ENCODE data around the gene AASS. TPM values are rescaled to one million over a fixed set of nuclear protein-coding genes. Genes with fewer than 3 reads are reported as not detected.

AASS gene
- total RNA-seq, 1 donor: 20.8 TPM

- H3K4me3 ChIP-seq (ENCODE audit: low read depth, low read length): no peak overlapping the region
- peak; percentile 59 for DNase-seq (ENCODE audit: low read depth)
- TF ChIP-seq, protein P1, sequence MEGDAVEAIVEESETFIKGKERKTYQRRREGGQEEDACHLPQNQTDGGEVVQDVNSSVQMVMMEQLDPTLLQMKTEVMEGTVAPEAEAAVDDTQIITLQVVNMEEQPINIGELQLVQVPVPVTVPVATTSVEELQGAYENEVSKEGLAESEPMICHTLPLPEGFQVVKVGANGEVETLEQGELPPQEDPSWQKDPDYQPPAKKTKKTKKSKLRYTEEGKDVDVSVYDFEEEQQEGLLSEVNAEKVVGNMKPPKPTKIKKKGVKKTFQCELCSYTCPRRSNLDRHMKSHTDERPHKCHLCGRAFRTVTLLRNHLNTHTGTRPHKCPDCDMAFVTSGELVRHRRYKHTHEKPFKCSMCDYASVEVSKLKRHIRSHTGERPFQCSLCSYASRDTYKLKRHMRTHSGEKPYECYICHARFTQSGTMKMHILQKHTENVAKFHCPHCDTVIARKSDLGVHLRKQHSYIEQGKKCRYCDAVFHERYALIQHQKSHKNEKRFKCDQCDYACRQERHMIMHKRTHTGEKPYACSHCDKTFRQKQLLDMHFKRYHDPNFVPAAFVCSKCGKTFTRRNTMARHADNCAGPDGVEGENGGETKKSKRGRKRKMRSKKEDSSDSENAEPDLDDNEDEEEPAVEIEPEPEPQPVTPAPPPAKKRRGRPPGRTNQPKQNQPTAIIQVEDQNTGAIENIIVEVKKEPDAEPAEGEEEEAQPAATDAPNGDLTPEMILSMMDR (IDR thresholded peaks at IDR 0.05; ENCODE audit: insufficient read depth, low read length): no peak
Measured at GRCh38 chr7:122161628-122162027, 17.6 kb upstream of the AASS start.

GRCh38 chr7:122155566-122155965 lies 11.5 kb upstream of the AASS start:
- H3K4me3 ChIP-seq (ENCODE audit: low read depth, low read length): no peak overlapping the region
- TF ChIP-seq, protein P1 (IDR thresholded peaks at IDR 0.05; ENCODE audit: insufficient read depth, low read length): no peak
- DNase-seq (ENCODE audit: low read depth): peak; percentile 44

DNA sequence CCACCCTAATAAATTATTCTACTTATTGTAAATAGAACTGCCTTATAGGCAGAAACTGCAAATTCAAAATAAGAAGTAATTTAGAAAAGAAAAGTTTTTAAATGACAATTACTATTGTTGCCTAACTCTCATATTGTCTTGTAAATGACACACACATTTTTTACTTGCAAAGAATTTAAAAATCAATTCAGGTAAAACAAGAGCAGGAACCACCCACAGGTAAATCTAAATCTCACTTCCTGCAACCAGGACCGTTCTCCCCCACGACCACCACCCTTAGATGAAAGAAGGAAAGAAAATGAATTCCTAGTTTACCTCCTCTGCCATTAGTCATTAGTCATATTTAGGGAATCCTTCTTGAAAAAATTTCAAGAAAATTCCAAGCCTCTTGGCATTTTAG lies 4.8 kb upstream of the AASS start:
- H3K4me3 ChIP-seq (ENCODE audit: low read depth, low read length): no peak overlapping the region
- no peak for DNase-seq (ENCODE audit: low read depth)
- TF ChIP-seq, protein P1 (IDR thresholded peaks at IDR 0.05; ENCODE audit: insufficient read depth, low read length): no peak

GRCh38 chr7:122148081-122148480 lies 4.0 kb upstream of the AASS start:
- TF ChIP-seq, protein P1 (IDR thresholded peaks at IDR 0.05; ENCODE audit: insufficient read depth, low read length): no peak
- DNase-seq (ENCODE audit: low read depth): no peak
- H3K4me3 ChIP-seq (ENCODE audit: low read depth, low read length): no peak overlapping the region

DNA sequence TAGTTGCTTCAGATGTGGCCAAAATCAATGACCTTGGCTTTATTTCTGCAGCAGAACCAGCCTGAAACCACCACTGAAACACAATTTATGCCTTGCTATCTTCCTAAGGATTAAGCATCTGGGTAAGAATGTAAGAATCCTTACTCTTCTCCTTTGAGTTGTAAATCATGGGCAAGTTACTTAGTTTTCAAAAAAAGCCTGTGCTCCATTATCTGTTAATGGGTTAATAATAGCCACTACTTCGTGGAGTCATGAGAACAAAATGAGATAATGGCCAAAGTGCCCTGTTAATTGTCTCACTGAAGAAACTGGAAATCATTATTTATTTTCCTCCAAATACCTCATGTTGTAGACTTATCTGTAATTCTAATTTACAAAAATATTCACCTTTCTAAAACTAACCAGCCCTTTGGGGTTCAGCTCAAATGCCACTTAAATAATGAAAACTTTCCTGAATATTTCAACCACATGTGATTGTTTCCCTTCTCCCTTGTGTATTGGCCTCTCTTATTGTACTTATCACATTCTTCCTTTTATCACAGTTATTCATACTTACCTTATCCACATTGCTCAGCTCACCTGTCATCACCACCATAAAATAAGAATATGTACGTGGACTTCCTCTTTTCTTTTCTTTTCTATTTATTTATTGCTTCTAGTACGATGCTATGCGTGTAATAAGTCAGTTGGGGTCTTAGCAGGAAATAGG lies 2.0 kb upstream of the AASS start:
- TF ChIP-seq, protein P1 (IDR thresholded peaks at IDR 0.05; ENCODE audit: insufficient read depth, low read length): no peak
- DNase-seq (ENCODE audit: low read depth): no peak
- H3K4me3 ChIP-seq (ENCODE audit: low read depth, low read length): no peak overlapping the region

DNA sequence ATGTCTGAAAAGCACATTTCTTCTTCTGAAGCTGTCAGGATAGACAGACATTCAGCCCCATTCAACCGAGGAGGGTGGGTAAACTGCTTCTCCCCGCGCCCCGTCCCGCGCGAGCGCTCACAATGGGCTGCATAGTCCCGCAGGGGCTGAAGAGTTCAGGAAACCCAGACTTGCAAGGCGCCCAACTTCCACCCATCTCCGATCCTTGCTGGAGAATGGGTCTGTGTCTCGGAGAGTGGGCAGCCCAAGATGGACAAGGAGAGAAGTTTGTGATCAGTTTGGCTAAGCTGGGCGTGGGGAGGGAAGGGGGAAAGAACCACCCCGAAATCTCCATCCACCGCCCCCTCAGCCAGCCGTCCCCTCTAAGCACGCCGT lies 686 bp downstream of the AASS start:
- peak; percentile 34 for DNase-seq (ENCODE audit: low read depth)
- H3K4me3 ChIP-seq (ENCODE audit: low read depth, low read length): peak overlapping the region; percentile 86
- TF ChIP-seq, protein P1 (IDR thresholded peaks at IDR 0.05; ENCODE audit: insufficient read depth, low read length): no peak

GRCh38 chr7:122140918-122141317 lies 3.1 kb downstream of the AASS start:
- peak; percentile 15 for DNase-seq (ENCODE audit: low read depth)
- no peak overlapping the region for H3K4me3 ChIP-seq (ENCODE audit: low read depth, low read length)
- TF ChIP-seq, protein P1 (IDR thresholded peaks at IDR 0.05; ENCODE audit: insufficient read depth, low read length): no peak

Measured in fibroblast of the aortic adventitia (primary cell).